ENCODE data around the gene SHPK. TPM values are rescaled to one million over a fixed set of nuclear protein-coding genes. Genes with fewer than 3 reads are reported as not detected.

Gene SHPK
- total RNA-seq, 4 donors from 2014 or later, result 5.8 to 83.8 (median 44.9) TPM

DNA sequence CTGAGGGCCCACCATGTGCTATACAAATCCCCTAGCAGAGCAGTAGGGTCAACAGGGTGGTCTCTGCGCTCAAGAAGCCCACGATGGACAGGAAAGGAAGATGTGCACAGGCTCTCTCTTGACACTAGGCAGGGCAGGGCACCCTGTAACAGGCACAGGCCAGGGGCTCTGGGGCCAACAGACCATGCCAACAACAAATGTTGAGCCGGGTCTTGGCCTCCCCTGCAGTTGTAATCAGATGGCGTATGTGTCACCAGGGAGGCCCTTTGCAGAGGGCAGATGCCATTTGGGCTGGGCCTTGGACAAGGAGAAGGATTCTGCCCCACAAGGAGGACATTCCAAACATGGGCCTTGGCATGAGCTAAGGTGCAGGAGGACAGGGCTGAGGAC lies 32.2 kb downstream of the SHPK start:
- DNase-seq, result no peak
- no peak overlapping the region for H3K4me3 ChIP-seq
- TF ChIP-seq POLR2A (IDR thresholded peaks at IDR 0.05), result no peak
- TF ChIP-seq, protein P1, sequence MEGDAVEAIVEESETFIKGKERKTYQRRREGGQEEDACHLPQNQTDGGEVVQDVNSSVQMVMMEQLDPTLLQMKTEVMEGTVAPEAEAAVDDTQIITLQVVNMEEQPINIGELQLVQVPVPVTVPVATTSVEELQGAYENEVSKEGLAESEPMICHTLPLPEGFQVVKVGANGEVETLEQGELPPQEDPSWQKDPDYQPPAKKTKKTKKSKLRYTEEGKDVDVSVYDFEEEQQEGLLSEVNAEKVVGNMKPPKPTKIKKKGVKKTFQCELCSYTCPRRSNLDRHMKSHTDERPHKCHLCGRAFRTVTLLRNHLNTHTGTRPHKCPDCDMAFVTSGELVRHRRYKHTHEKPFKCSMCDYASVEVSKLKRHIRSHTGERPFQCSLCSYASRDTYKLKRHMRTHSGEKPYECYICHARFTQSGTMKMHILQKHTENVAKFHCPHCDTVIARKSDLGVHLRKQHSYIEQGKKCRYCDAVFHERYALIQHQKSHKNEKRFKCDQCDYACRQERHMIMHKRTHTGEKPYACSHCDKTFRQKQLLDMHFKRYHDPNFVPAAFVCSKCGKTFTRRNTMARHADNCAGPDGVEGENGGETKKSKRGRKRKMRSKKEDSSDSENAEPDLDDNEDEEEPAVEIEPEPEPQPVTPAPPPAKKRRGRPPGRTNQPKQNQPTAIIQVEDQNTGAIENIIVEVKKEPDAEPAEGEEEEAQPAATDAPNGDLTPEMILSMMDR (IDR thresholded peaks at IDR 0.05), result no peak

DNA sequence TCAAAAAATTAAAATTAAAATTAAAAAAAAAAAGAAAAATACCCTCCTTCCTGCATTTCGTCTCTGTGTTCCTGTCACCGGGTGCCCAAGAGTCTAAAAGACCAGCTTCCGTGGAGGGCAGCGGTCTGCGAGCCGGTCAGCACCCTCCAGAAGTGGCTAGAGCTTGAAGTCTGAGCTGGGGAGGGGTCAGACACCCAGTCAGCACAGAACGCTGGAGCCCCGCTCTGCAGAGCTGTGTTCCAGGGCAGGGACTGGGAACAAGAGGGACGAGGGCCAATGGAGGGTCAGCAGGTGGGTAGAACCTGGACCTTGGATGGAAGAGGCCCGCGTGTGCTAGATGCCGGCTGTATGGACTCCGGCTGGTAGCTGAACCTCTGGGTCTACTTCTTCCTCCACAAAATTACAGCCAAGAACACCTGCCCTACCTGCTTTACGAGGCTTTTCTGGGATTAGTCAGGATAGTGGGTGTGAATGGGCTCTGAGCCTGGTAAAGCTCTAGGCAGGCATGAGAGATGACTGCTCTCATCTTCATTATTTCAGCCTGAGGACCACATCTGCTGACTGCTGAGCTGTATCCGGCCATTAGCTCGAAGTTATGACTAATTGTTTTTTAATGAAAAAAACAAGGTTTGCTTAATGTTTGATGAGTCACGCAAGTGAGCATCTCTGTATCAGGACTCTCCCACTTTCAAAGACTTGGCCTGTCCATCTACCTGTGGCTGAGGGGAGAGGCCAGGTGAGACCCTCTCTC lies 32.8 kb downstream of the SHPK start:
- no peak overlapping the region for H3K4me3 ChIP-seq
- H3K27me3 ChIP-seq, result no peaks in the 10 kb centered on the region
- no peak for DNase-seq
- H3K36me3 ChIP-seq, result peaks cover 0 to 21% (median 0%) of the 10 kb centered on the region in 3 donors
- TF ChIP-seq, protein P1 (IDR thresholded peaks at IDR 0.05), result no peak
- TF ChIP-seq POLR2A (IDR thresholded peaks at IDR 0.05), result no peak
- no peaks in the 10 kb centered on the region for H3K4me1 ChIP-seq
- H3K27ac ChIP-seq, result no peak overlapping the region
- H3K9me3 ChIP-seq, result no peaks in the 10 kb centered on the region

More for the DNA sequence above, 32.2 kb downstream of the SHPK start:
- H3K4me1 ChIP-seq, result no peaks in the 10 kb centered on the region
- H3K27me3 ChIP-seq, result no peaks in the 10 kb centered on the region
- no peak overlapping the region for H3K27ac ChIP-seq
- no peaks in the 10 kb centered on the region for H3K9me3 ChIP-seq
- H3K36me3 ChIP-seq, result peaks cover 0 to 27% (median 0%) of the 10 kb centered on the region in 3 donors

DNA sequence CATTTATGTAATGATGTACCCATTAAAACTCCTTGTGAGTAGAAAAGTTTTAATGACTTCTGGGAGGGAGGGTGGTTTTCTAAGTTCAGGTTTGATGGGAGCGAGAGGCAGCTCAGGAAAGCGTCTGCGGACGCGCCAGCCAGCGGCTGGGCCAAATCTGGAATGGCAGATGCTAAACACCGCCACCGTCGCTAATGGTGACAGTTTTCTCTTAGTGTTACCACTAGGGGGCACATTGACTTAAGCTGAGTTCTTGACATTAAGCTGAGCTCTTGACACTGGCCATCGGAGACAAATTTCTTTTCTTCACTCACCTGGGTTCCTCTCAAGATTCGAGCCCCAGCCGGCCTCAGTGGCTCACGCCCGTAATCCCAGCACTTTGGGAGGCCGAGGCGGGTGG lies 33.6 kb downstream of the SHPK start:
- no peaks in the 10 kb centered on the region for H3K4me1 ChIP-seq
- no peak overlapping the region for H3K4me3 ChIP-seq
- H3K36me3 ChIP-seq, result peaks cover 0 to 16% (median 0%) of the 10 kb centered on the region in 3 donors
- no peaks in the 10 kb centered on the region for H3K9me3 ChIP-seq
- no peak overlapping the region for H3K27ac ChIP-seq
- peak in 1 of 3 donors; percentile 57 for DNase-seq
- no peaks in the 10 kb centered on the region for H3K27me3 ChIP-seq
- TF ChIP-seq POLR2A (IDR thresholded peaks at IDR 0.05), result no peak
- TF ChIP-seq, protein P1 (IDR thresholded peaks at IDR 0.05), result peak; percentile 19 to 52 (median 45)

DNA sequence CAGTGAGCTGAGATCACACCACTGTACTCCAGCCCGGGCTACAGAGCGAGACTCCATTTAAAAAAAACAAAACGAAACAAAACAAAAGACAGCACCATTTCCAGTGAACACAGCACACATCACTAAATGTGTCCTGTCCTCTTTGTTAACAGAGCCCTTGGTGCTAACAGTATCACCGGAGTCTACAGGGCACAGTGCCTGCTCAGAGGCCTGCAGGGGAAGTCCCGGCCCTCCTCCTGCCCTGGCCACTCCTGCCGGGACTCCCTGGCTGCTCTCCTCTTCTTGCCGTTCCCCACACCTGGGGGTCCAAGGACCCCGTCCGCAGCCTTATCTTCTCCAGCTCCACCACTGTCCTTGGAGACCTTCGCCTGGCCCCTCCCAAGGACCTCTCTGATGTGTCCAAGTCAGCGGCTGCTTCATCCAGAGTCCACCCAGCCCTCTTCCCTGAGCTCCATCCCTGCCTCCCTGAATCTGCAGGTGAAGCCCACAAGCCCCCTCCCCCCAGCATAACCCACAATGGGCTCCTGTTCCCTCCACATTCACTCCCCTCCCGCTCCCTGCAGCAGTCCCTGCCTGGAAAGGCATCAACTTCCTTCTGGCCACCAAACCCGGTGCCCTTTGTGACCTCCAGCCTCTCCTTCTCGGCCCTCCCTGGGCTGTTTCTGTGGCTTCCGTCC lies 35.4 kb downstream of the SHPK start:
- Histone ChIP-seq H3K9me3 (no peaks in the 10 kb centered on the region), H3K4me3 (no peak overlapping the region), H3K27me3 (no peaks in the 10 kb centered on the region), H3K36me3 (peaks cover 0 to 3% (median 0%) of the 10 kb centered on the region in 3 donors), H3K27ac (no peak overlapping the region), H3K4me1 (no peaks in the 10 kb centered on the region)
- DNase-seq, result no peak
- TF ChIP-seq, protein P1 (IDR thresholded peaks at IDR 0.05), result no peak
- no peak for TF ChIP-seq POLR2A (IDR thresholded peaks at IDR 0.05)

DNA sequence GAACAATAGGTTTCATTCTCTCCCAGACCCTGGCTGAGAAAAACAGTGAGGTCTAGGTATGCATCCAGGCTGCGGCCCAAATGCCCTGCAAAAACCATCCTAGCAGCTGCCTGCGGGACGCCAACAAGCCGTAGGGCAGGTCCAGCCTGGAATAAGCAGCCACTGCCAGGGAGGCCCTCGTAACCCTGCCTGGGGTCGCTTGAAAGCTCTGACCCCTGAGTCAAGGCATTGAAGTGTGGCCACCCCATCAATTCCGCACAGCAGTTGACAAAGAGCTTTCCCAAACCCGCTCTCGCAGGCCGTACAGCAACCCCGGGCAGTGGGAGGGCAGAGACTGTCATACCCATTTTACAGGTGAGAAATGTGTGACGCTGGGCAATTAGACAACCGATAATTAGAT lies 38.0 kb downstream of the SHPK start:
- DNase-seq, result no peak
- TF ChIP-seq, protein P1 (IDR thresholded peaks at IDR 0.05), result no peak
- TF ChIP-seq POLR2A (IDR thresholded peaks at IDR 0.05), result no peak
- H3K27me3 ChIP-seq, result no peaks in the 10 kb centered on the region
- H3K9me3 ChIP-seq, result no peaks in the 10 kb centered on the region
- H3K4me1 ChIP-seq, result no peaks in the 10 kb centered on the region
- H3K27ac ChIP-seq, result no peak overlapping the region
- no peak overlapping the region for H3K4me3 ChIP-seq
- peaks cover 0 to 3% (median 0%) of the 10 kb centered on the region in 3 donors for H3K36me3 ChIP-seq
